Fibroblast of lung (primary cell): Measurements from ENCODE around the gene CRADD.

ENCODE experiments used
- CTCF ChIP-seq, 2 donors: IDR thresholded peaks in 1 of 2; conservative IDR thresholded peaks in 1 of 2; 1 replicate in 1 of 2; 2 replicates in 1 of 2; pipeline ENCODE4 v1.5.1; 2011 to 2012; ENCODE audit warnings: low read length in 2 of 2, control low read depth in 1 of 2, inconsistent platforms in 1 of 2, low read depth in 1 of 2, mild to moderate bottlenecking in 1 of 2
- EZH2 ChIP-seq: IDR thresholded peaks from 2 replicates; pipeline ENCODE4 v1.5.1; 2012; ENCODE audit warnings: low read length, control low read depth, mild to moderate bottlenecking; ENCODE audit errors: missing control alignments

- TF ChIP-seq CTCF (conservative IDR thresholded peaks at IDR 0.05 in 1 of 2, IDR thresholded peaks at IDR 0.05 in 1 of 2; ENCODE audit: low read depth in 1 of 2, low read length in 2 of 2) (no peak), EZH2 (no peak)
Observed at GRCh38 chr12:93902736-93903562, 225.8 kb downstream of the CRADD start.
